Loucy (cell line): ENCODE results near the gene OSBPL2.

Experiments
- CTCF ChIP-seq: fragments of 200-600 bp; sonication (generic); conservative IDR thresholded peaks from 2 replicates; pipeline ENCODE4 v1.5.1; 2014; ENCODE audit warnings: mild to moderate bottlenecking, antibody characterized with exemption, low read length
- EZH2phosphoT487 ChIP-seq: fragments of 200-600 bp; IDR thresholded peaks from 2 replicates; pipeline ENCODE4 v1.6.1; 2018; ENCODE audit warnings: antibody characterized with exemption, mild to moderate bottlenecking, moderate library complexity, borderline replicate concordance

- TF ChIP-seq EZH2phosphoT487 = no peak
- no peak for TF ChIP-seq CTCF
These were observed 58.6 kb downstream of the OSBPL2 start for GRCh38 chr20:62296724-62297448.
